ENCODE measurements around the gene BORCS6.

Gene BORCS6

DNA sequence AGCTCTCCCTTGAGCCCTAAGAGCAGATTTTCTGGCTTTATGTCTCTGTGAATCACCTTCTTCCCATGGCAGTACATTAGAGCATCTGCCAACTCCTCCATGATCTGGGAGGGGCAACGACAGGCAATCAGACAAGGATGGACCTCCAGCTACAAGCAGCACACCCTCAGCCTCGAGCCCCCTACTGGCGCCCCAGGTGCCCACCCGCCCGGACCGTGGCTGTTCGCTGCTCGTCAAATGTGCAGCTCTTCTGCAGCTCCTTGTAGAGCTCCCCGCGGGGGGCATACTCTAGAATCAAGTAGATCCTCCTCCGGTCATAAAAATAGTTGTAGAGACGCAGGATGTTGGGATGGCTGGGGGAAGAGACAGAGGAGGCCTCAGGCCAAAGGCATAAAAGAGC is 16.6 kb upstream of the BORCS6 start:
- DNase-seq (ENCODE audit: low spot score), result no peak
- TF ChIP-seq, protein P1, sequence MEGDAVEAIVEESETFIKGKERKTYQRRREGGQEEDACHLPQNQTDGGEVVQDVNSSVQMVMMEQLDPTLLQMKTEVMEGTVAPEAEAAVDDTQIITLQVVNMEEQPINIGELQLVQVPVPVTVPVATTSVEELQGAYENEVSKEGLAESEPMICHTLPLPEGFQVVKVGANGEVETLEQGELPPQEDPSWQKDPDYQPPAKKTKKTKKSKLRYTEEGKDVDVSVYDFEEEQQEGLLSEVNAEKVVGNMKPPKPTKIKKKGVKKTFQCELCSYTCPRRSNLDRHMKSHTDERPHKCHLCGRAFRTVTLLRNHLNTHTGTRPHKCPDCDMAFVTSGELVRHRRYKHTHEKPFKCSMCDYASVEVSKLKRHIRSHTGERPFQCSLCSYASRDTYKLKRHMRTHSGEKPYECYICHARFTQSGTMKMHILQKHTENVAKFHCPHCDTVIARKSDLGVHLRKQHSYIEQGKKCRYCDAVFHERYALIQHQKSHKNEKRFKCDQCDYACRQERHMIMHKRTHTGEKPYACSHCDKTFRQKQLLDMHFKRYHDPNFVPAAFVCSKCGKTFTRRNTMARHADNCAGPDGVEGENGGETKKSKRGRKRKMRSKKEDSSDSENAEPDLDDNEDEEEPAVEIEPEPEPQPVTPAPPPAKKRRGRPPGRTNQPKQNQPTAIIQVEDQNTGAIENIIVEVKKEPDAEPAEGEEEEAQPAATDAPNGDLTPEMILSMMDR (IDR thresholded peaks at IDR 0.05; ENCODE audit: extremely low read depth, missing control alignments), result no peak

DNA sequence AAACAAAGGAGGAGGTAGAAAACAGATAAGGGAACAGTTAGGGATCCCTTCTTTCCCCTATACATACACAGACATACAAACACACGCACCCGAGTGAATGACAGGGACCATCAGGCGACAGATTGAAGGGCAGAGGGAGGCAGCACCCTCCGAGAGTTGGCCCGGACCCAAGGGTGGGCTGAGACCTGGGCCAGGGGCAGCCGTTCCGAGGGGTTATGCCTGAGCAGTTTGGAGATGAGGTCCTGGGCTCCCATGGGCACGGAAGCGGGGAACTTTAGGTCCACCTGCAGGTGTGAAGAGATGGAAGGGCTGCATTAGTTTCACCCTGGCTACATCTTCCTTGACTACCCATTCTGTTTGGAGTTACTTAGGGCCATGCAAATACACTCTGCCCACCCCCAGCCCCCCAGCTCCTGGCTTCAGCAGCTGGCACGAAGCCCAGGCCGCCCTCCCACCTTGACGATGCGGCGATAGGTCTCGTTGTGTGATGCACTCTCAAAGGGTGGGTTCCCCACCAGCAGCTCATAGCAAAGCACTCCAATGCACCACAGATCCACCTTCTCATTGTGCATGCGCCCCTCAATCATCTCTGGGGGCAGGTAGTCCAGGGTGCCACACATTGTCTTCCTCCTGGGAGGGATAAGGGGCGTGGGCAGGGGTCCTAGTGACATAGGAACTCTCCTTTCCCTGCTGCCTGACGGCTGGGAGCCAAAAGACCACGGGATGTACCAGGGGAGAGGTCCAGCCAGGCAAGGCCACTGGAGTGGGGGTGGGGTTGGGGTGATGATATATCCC is 15.0 kb upstream of the BORCS6 start:
- TF ChIP-seq, protein P1 (IDR thresholded peaks at IDR 0.05; ENCODE audit: extremely low read depth, missing control alignments), result no peak
- no peak for DNase-seq (ENCODE audit: low spot score)

DNA sequence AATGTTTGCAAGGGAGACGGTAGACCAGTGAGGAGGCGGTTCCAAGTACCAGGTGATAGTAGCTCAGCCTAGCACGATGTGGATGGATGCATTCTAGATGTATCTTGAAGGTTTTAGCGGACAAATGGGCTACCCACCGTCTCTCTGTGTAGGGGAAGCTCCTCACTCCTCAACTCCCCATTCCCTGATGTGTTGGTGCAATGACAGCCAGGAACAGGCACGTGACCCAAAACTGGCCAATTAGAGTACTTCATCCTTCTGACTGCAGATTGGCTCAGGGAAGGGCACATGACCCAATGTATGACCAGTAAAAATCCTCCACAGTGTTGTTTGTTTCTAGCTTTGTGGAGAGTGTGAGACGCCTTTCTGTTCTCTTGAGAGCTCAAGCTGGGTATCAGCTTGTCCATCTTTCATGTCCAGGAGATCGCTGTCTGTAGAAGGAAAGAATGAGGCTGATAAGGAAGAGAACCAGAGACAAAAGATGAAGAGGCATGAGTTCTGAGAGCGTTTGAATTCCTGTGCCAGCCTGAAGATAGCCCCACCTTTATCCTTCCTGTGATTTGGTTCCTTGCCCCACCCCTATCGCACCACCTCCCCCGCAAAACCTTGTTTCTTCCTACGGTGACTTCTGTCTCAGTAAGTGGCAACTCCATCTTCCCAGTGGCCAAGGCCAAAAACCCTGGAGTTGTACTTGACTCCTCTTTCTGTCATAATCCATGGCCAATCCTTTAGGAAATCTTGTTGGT is 2.3 kb upstream of the BORCS6 start:
- DNase-seq (ENCODE audit: low spot score), result peak; percentile 73
- TF ChIP-seq, protein P1 (IDR thresholded peaks at IDR 0.05; ENCODE audit: extremely low read depth, missing control alignments), result no peak

DNA sequence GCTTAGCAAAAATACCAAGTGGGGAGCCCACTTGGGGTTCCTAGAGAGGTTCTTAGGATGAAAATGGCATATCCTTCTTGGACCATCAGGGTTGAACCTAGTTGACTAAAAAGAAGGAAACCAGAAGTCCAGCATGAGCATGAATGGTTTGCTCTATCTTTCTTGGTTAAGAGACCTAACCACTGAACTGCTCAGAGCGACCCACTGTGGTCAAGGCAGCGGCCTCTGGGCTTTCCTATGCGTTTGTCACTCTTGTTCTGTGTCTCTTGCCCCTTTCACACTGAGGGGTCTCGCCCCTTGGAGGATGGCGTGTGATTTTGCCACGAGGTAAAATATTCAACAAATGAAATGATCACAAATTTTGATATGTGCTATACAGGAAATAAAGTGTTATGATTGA is 526 bp upstream of the BORCS6 start:
- DNase-seq (ENCODE audit: low spot score), result no peak
- TF ChIP-seq, protein P1 (IDR thresholded peaks at IDR 0.05; ENCODE audit: extremely low read depth, missing control alignments), result no peak

DNA sequence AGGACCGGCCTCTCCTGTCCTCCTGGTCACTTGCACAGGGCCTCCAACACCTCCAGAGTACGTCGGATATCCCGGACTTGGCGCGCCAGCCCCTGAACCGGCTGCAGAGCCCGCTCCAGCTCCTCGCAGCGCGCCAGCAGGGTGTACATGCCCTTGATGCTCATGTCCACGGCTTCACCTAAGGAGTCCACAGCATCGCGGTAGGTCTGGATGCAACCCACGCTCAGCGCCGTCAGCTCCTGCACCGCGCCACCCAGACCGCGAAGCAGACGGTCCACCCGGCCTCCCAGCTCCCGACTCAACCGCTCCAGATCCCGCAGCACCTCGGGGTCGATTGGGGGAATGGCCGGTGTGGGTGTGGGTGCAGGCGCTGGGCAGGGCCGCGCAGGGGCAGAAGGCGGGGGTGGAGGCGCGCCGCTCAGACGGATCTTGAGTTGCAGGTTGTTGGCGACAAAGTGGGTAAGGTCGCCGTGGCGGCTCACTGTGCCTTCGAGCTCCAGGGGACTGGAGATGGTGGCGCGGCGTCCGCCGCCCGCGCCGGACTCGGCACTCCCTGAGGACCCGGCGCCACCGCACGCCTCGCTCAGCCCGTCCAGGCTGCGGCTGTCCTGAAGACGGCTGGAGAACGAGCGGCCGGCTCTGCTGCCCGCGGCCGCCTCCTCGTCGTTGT is 804 bp downstream of the BORCS6 start:
- DNase-seq (ENCODE audit: low spot score), result no peak

DNA sequence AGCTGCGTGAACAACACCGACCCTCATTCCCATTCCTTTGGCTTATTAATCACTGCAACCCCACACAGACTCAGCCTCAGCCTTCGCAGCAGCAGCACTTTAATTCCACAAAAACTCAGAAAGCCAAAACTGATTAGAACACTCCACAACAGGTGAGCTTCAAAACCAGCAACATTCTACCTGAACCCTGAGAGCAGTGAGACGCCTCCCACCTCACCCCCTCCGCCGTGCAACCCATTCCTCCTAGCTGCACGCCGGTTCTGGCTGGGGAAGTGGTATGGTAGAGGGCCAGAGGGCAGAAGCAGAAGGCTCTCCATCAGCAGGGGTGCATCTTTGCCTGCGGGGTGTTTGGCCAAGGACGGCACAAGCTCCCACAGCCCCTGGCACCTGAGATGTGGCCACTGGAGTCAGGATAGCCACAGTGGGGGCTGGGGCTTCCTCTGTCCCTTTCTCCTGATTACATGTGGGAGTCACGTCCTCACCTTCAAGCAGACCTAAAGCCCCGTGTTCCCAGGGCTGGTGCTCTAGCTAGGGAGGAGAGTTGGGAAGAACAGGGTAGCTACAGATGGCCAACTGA is 1.6 kb downstream of the BORCS6 start:
- no peak for DNase-seq (ENCODE audit: low spot score)

More for the DNA sequence above, 804 bp downstream of the BORCS6 start:
- TF ChIP-seq, protein P1 (IDR thresholded peaks at IDR 0.05; ENCODE audit: extremely low read depth, missing control alignments), result no peak

More for the DNA sequence above, 1.6 kb downstream of the BORCS6 start:
- TF ChIP-seq, protein P1 (IDR thresholded peaks at IDR 0.05; ENCODE audit: extremely low read depth, missing control alignments), result no peak
